H9 (cell line): ENCODE data around the gene VWF. TPM values are rescaled to one million over a fixed set of nuclear protein-coding genes. Genes with fewer than 3 reads are reported as not detected.
A peak's percentile ranks its signal among the peaks of the same experiment; 100 is the strongest.

Experiments
- DNase-seq: peaks from one replicate; pipeline ENCODE4 v3.0.0-alpha.2; 2017
- H2AFZ ChIP-seq: one replicate; pipeline ENCODE4 v1.6.1; 2013; ENCODE audit warnings: mild to moderate bottlenecking, low read length, control low read depth, moderate library complexity
- H2AK5ac ChIP-seq: 2 replicates; pipeline ENCODE4 v1.6.1; 2013; ENCODE audit warnings: low read length, control low read depth, mixed read lengths; ENCODE audit not compliant: insufficient read length
- H2BK120ac ChIP-seq: one replicate; pipeline ENCODE4 v1.6.1; 2013; ENCODE audit warnings: low read depth, mild to moderate bottlenecking, low read length, control low read depth, inconsistent platforms; ENCODE audit not compliant: poor library complexity, severe bottlenecking
- H2BK12ac ChIP-seq: 2 replicates; pipeline ENCODE4 v1.6.1; 2013; ENCODE audit warnings: low read length, control low read depth, mixed read lengths, low read depth; ENCODE audit not compliant: insufficient read length
- H2BK15ac ChIP-seq: 2 replicates; pipeline ENCODE4 v1.6.1; 2013; ENCODE audit warnings: low read depth, low read length, control low read depth
- H2BK20ac ChIP-seq: one replicate; pipeline ENCODE4 v1.6.1; 2013; ENCODE audit warnings: low read depth, mild to moderate bottlenecking, low read length, control low read depth, inconsistent platforms; ENCODE audit not compliant: poor library complexity, severe bottlenecking
- H2BK5ac ChIP-seq: 2 replicates; pipeline ENCODE4 v1.6.1; 2013; ENCODE audit warnings: low read length, control low read depth, mixed read lengths; ENCODE audit not compliant: insufficient read length
- H3K14ac ChIP-seq: 2 replicates; pipeline ENCODE4 v1.6.1; 2013; ENCODE audit warnings: low read length, control low read depth; ENCODE audit not compliant: insufficient read depth
- H3K18ac ChIP-seq: 2 replicates; pipeline ENCODE4 v1.6.1; 2013; ENCODE audit warnings: low read depth, mild to moderate bottlenecking, mixed read lengths, low read length, control low read depth; ENCODE audit not compliant: insufficient read length
- H3K23ac ChIP-seq: 2 replicates; pipeline ENCODE4 v1.6.1; 2013; ENCODE audit warnings: low read length, control low read depth, mixed read lengths, low read depth; ENCODE audit not compliant: insufficient read length
- H3K23me2 ChIP-seq: 2 replicates; pipeline ENCODE4 v1.6.1; 2013; ENCODE audit warnings: low read depth, mild to moderate bottlenecking, mixed read lengths, low read length, control low read depth; ENCODE audit not compliant: insufficient read length, poor library complexity, severe bottlenecking
- H3K27ac ChIP-seq: 2 replicates; pipeline ENCODE4 v1.5.1; 2013; ENCODE audit warnings: low read length, control low read depth, mixed read lengths, low read depth; ENCODE audit not compliant: insufficient read length
- H3K27me3 ChIP-seq: 2 replicates; pipeline ENCODE4 v1.6.1; 2013; ENCODE audit warnings: low read length, control low read depth, inconsistent platforms; ENCODE audit not compliant: insufficient read depth
- H3K4ac ChIP-seq: 2 replicates; pipeline ENCODE4 v1.6.1; 2013; ENCODE audit warnings: low read depth, mild to moderate bottlenecking, control low read depth, inconsistent platforms, low read length, moderate library complexity
- H3K4me1 ChIP-seq: 2 replicates; pipeline ENCODE4 v1.6.1; 2013; ENCODE audit warnings: low read length, control low read depth, inconsistent platforms; ENCODE audit not compliant: insufficient read depth
- H3K4me2 ChIP-seq: 2 replicates; pipeline ENCODE4 v1.6.1; 2013; ENCODE audit warnings: low read length, control low read depth, mixed read lengths; ENCODE audit not compliant: insufficient read length, insufficient read depth
- H3K56ac ChIP-seq: 2 replicates; pipeline ENCODE4 v1.6.1; 2013; ENCODE audit warnings: low read depth, mild to moderate bottlenecking, mixed read lengths, low read length, control low read depth; ENCODE audit not compliant: insufficient read length
- H3K79me1 ChIP-seq: 2 replicates; pipeline ENCODE4 v1.6.1; 2013; ENCODE audit warnings: low read depth, mild to moderate bottlenecking, moderate library complexity, low read length, control low read depth, inconsistent platforms; ENCODE audit not compliant: insufficient read depth, poor library complexity, severe bottlenecking
- H3K79me2 ChIP-seq: 2 replicates; pipeline ENCODE4 v1.6.1; 2013; ENCODE audit warnings: low read length, control low read depth, inconsistent platforms; ENCODE audit not compliant: insufficient read depth
- H3K9ac ChIP-seq: 2 replicates; pipeline ENCODE4 v1.6.1; 2013; ENCODE audit warnings: low read length, control low read depth, mixed read lengths; ENCODE audit not compliant: insufficient read length; ENCODE audit errors: extremely low read depth
- H3K9me3 ChIP-seq: one replicate; pipeline ENCODE4 v1.6.1; 2013; ENCODE audit warnings: low read depth, low read length, inconsistent platforms; ENCODE audit not compliant: control insufficient read depth
- H3T11ph ChIP-seq: one replicate; pipeline ENCODE4 v1.6.1; 2013; ENCODE audit warnings: mild to moderate bottlenecking, low read length, control low read depth, inconsistent platforms
- H4K20me1 ChIP-seq: one replicate; pipeline ENCODE4 v1.6.1; 2013; ENCODE audit not compliant: control insufficient read depth, insufficient read length, insufficient read depth
- H4K5ac ChIP-seq: 2 replicates; pipeline ENCODE4 v1.6.1; 2013; ENCODE audit warnings: low read depth, mild to moderate bottlenecking, mixed read lengths, low read length, control low read depth; ENCODE audit not compliant: insufficient read length
- H4K8ac ChIP-seq: replicated peaks from 2 replicates; pipeline ENCODE4 v1.6.1; 2013; ENCODE audit warnings: low read length, control low read depth, mixed read lengths, low read depth; ENCODE audit not compliant: insufficient read length
- H4K91ac ChIP-seq: 2 replicates; pipeline ENCODE4 v1.6.1; 2013; ENCODE audit warnings: low read depth, mild to moderate bottlenecking, moderate library complexity, mixed read lengths, low read length, control low read depth; ENCODE audit not compliant: insufficient read length
- H3K27ac Mint-ChIP-seq, 3 experiments: 2 replicates in 2 of 3; 3 replicates in 1 of 3; pipeline ENCODE4 v1.8.0; 2020 to 2021; ENCODE audit warnings: mixed read lengths in 3 of 3, mild to moderate bottlenecking in 1 of 3, moderate library complexity in 1 of 3
- H3K27me3 Mint-ChIP-seq: 2 replicates; pipeline ENCODE4 v1.8.0; 2021; ENCODE audit warnings: low read depth, mild to moderate bottlenecking, moderate library complexity, mixed read lengths
- H3K36me3 Mint-ChIP-seq, 3 experiments: 2 replicates in 2 of 3; 3 replicates in 1 of 3; pipeline ENCODE4 v1.8.0; 2020 to 2021; ENCODE audit warnings: low read depth in 3 of 3, mixed read lengths in 3 of 3; ENCODE audit not compliant: insufficient read depth in 1 of 3
- H3K4me1 Mint-ChIP-seq, 2 experiments: 2 replicates each; pipeline ENCODE4 v1.8.0; 2020; ENCODE audit warnings: mixed read lengths in 2 of 2
- H3K4me3 Mint-ChIP-seq, 2 experiments: 2 replicates in 1 of 2; 3 replicates in 1 of 2; pipeline ENCODE4 v1.8.0; 2020 to 2021; ENCODE audit warnings: mild to moderate bottlenecking in 2 of 2, mixed read lengths in 2 of 2, moderate library complexity in 1 of 2
- H3K9me3 Mint-ChIP-seq, 2 experiments: 2 replicates in 1 of 2; 3 replicates in 1 of 2; pipeline ENCODE4 v1.8.0; 2020; ENCODE audit warnings: mild to moderate bottlenecking in 2 of 2, mixed read lengths in 2 of 2, moderate library complexity in 1 of 2
- CTCF ChIP-seq: fragments of 200-600 bp; sonication (generic); conservative IDR thresholded peaks from 3 replicates; pipeline ENCODE4 v1.8.0; 2021; ENCODE audit warnings: antibody characterized with exemption, mild to moderate bottlenecking
- WGBS: extraction: QIAGEN DNeasy Blood & Tissue Kit; methylation state at CpG from one replicate; pipeline ENCODE4 v1.1.7; 2013; ENCODE audit warnings: missing lambda C conversion rate, low lambda C conversion rate, mixed read lengths; ENCODE audit not compliant: insufficient read length; ENCODE audit errors: extremely low coverage; 5-methylcytosine and 5-hydroxymethylcytosine counted together
- total RNA-seq: library from RNA; stranded (reverse); gene quantifications from 2 replicates; pipeline ENCODE4 v1.2.1, GENCODE V29; 2021

VWF gene
- total RNA-seq, 1 experiment from 2014 or later = 0.17 TPM

GRCh38 chr12:6062757-6063735, 61.4 kb downstream of the VWF start:
- Histone ChIP-seq H2AK5ac (no peak overlapping the region), H3K18ac (no peak overlapping the region), H3K9ac (no peak overlapping the region), H3K9me3 (no peaks in the 10 kb centered on the region), H4K5ac (no peak overlapping the region), H2BK20ac (no peak overlapping the region), H4K91ac (no peak overlapping the region), H3K56ac (no peak overlapping the region), H4K20me1 (no peaks in the 10 kb centered on the region), H3K4ac (no peak overlapping the region), H3K79me2 (no peaks in the 10 kb centered on the region), H3K14ac (no peak overlapping the region), H3T11ph (no peak overlapping the region), H3K27ac (no peak overlapping the region), H2BK12ac (no peak overlapping the region), H2BK120ac (no peak overlapping the region), H3K23me2 (no peaks in the 10 kb centered on the region), H3K4me2 (no peak overlapping the region), H2AFZ (no peak overlapping the region), H2BK5ac (no peak overlapping the region), H3K27me3 (no peaks in the 10 kb centered on the region), H3K79me1 (no peaks in the 10 kb centered on the region), H2BK15ac (no peak overlapping the region), H3K4me1 (no peaks in the 10 kb centered on the region), H4K8ac (no peak overlapping the region), H3K23ac (no peak overlapping the region)
- peak overlapping the region in 1 of 3 experiments; percentile 66; a peak in 1 of 7 replicates for H3K27ac Mint-ChIP-seq
- peak; percentile 95 for TF ChIP-seq CTCF
- peaks cover 23 to 24% of the 10 kb centered on the region in 2 experiments for H3K4me1 Mint-ChIP-seq
- peak; percentile 85 for DNase-seq
- H3K36me3 Mint-ChIP-seq = no peaks in the 10 kb centered on the region; a peak in 1 of 7 replicates
- WGBS = no CpG with 5 or more reads among the region's 20 CpGs
- no peak overlapping the region for H3K4me3 Mint-ChIP-seq
- peaks cover 5% of the 10 kb centered on the region for H3K27me3 Mint-ChIP-seq
- no peaks in the 10 kb centered on the region for H3K9me3 Mint-ChIP-seq
